Measurements from ENCODE around the gene FAM210A. TPM values are rescaled to one million over a fixed set of nuclear protein-coding genes. Genes with fewer than 3 reads are reported as not detected.
"Not testable (repeated sequence)": the region's sequence is repeated elsewhere in the genome, so short reads cannot be mapped to it uniquely, and the experiment has no call there.

Gene FAM210A
- total RNA-seq, 1 donor from 2014 or later: 15.4 TPM

DNA sequence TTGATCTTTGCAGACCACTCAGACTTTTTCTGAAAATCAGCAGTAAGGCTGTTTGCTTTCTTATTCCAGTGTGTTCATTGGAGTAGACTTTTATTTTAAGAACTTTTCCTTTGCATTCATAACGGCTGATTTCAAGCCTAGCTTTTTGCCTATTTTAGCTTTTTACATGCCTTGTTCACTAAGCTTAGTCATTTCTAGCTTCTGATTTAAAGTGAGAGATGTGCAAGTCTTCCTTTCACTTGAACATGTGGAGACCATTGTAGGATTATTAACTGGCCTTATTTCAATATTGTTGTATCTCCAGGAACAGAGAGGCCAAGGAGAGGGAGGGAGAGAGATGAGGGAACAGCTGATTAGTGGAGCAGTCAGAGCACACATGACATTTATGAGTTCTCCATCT, 32.3 kb upstream of the FAM210A start:
- TF ChIP-seq, protein P1, sequence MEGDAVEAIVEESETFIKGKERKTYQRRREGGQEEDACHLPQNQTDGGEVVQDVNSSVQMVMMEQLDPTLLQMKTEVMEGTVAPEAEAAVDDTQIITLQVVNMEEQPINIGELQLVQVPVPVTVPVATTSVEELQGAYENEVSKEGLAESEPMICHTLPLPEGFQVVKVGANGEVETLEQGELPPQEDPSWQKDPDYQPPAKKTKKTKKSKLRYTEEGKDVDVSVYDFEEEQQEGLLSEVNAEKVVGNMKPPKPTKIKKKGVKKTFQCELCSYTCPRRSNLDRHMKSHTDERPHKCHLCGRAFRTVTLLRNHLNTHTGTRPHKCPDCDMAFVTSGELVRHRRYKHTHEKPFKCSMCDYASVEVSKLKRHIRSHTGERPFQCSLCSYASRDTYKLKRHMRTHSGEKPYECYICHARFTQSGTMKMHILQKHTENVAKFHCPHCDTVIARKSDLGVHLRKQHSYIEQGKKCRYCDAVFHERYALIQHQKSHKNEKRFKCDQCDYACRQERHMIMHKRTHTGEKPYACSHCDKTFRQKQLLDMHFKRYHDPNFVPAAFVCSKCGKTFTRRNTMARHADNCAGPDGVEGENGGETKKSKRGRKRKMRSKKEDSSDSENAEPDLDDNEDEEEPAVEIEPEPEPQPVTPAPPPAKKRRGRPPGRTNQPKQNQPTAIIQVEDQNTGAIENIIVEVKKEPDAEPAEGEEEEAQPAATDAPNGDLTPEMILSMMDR (IDR thresholded peaks at IDR 0.05; ENCODE audit: unreplicated experiment): no peak
- Mint-ChIP-seq H3K27ac (ENCODE audit: unreplicated experiment) (no peak overlapping the region), H3K4me1 (ENCODE audit: unreplicated experiment) (peaks cover 3% of the 10 kb centered on the region), H3K9me3 (ENCODE audit: unreplicated experiment) (no peaks in the 10 kb centered on the region), H3K27me3 (ENCODE audit: unreplicated experiment) (peaks cover 2% of the 10 kb centered on the region), H3K36me3 (ENCODE audit: low read depth, unreplicated experiment) (peaks cover 44% of the 10 kb centered on the region), H3K4me3 (ENCODE audit: unreplicated experiment) (no peak overlapping the region)
- no peak for DNase-seq (ENCODE audit: low spot score)

DNA sequence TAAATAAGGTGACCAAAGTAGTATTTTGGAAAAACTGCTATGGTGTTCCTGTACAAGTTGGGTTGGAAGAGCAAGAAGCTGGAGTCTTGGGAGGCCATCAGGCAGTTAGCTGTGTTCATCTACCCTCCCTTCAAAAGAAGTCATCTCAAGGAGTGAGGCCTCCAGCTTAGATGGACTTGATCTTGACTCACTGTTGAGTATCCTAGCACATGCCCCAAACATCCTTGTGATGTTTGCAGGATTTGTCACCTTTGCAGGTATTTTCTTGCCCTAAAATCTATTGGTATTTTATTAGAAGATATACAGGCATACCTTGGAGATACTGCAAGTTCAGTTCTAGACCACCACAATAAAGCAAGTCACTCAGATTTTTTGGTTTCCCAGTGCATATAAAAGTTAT, 30.3 kb upstream of the FAM210A start:
- H3K4me1 Mint-ChIP-seq (ENCODE audit: unreplicated experiment): peaks cover 3% of the 10 kb centered on the region
- H3K4me3 Mint-ChIP-seq (ENCODE audit: unreplicated experiment): no peak overlapping the region
- H3K27me3 Mint-ChIP-seq (ENCODE audit: unreplicated experiment): no peaks in the 10 kb centered on the region
- H3K9me3 Mint-ChIP-seq (ENCODE audit: unreplicated experiment): no peaks in the 10 kb centered on the region
- no peak for DNase-seq (ENCODE audit: low spot score)
- peaks cover 36% of the 10 kb centered on the region for H3K36me3 Mint-ChIP-seq (ENCODE audit: low read depth, unreplicated experiment)
- TF ChIP-seq, protein P1 (IDR thresholded peaks at IDR 0.05; ENCODE audit: unreplicated experiment): no peak
- H3K27ac Mint-ChIP-seq (ENCODE audit: unreplicated experiment): no peak overlapping the region

DNA sequence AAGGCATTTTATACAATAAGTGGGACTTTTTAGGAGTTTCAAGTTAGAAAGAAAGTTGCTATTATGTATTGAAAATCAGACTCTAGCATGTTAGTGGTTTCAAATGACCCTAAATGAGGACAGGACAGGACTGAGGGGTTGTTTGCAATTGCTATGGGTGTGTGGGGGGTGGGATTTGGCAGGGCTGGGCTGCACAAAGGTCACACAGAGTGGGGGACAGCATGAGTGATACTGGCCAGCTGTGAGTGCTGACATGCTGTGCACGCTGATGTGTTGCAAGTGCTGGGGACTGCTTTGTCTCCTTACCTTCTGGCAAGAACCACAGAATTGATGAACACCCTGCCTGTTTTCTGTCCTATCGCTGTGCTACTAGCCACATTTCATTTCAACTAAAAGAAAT, 29.9 kb upstream of the FAM210A start:
- peak overlapping the region; percentile 59 for H3K4me3 Mint-ChIP-seq (ENCODE audit: unreplicated experiment)
- no peak for DNase-seq (ENCODE audit: low spot score)
- peaks cover under 1% of the 10 kb centered on the region for H3K27me3 Mint-ChIP-seq (ENCODE audit: unreplicated experiment)
- H3K27ac Mint-ChIP-seq (ENCODE audit: unreplicated experiment): no peak overlapping the region
- H3K4me1 Mint-ChIP-seq (ENCODE audit: unreplicated experiment): peaks cover 2% of the 10 kb centered on the region
- H3K36me3 Mint-ChIP-seq (ENCODE audit: low read depth, unreplicated experiment): peaks cover 40% of the 10 kb centered on the region
- no peaks in the 10 kb centered on the region for H3K9me3 Mint-ChIP-seq (ENCODE audit: unreplicated experiment)
- TF ChIP-seq, protein P1 (IDR thresholded peaks at IDR 0.05; ENCODE audit: unreplicated experiment): no peak

DNA sequence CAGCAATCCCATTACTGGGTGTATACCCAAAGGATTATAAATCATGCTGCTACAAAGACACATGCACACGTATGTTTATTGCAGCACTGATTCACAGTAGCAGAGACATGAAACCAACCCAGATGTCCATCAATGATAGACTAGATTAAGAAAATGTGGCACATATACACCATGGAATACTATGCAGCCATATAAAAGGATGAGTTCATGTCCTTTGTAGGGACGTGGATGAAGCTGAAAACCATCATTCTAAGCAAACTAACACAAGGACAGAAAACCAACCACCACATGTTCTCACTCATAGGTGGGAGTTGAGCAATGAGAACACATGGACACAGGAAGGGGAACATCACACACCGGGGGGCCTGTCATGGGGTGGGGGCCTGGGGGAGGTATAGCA, 25.2 kb upstream of the FAM210A start:
- H3K27ac Mint-ChIP-seq (ENCODE audit: unreplicated experiment); H3K4me3 Mint-ChIP-seq (ENCODE audit: unreplicated experiment); H3K9me3 Mint-ChIP-seq (ENCODE audit: unreplicated experiment); DNase-seq (ENCODE audit: low spot score); H3K4me1 Mint-ChIP-seq (ENCODE audit: unreplicated experiment); H3K27me3 Mint-ChIP-seq (ENCODE audit: unreplicated experiment): not testable (repeated sequence)
- H3K36me3 Mint-ChIP-seq (ENCODE audit: low read depth, unreplicated experiment): peaks cover 41% of the 10 kb centered on the region

DNA sequence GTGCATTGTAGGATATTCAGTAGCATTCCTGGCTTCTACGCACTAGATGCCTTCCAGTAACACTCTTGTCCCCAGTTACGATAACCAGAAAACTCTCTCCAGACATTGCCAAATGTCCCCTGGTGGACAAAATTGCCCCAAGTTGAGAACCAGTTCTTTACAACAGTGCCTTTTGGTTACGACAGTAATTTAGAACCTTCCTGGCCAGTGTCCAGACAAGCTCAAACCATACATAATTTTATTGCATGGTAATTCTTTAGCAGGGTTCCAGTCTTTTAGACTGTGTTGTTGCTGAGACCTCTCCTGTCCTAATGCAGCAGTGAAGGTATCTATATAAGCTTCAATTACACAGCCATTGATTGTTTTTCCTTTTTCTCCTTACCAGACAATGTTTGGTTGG, 20.3 kb upstream of the FAM210A start:
- Mint-ChIP-seq H3K9me3 (ENCODE audit: unreplicated experiment) (no peaks in the 10 kb centered on the region), H3K4me3 (ENCODE audit: unreplicated experiment) (no peak overlapping the region), H3K36me3 (ENCODE audit: low read depth, unreplicated experiment) (peaks cover 33% of the 10 kb centered on the region), H3K4me1 (ENCODE audit: unreplicated experiment) (no peaks in the 10 kb centered on the region), H3K27me3 (ENCODE audit: unreplicated experiment) (peaks cover 2% of the 10 kb centered on the region), H3K27ac (ENCODE audit: unreplicated experiment) (no peak overlapping the region)
- TF ChIP-seq, protein P1 (IDR thresholded peaks at IDR 0.05; ENCODE audit: unreplicated experiment): no peak
- no peak for DNase-seq (ENCODE audit: low spot score)

DNA sequence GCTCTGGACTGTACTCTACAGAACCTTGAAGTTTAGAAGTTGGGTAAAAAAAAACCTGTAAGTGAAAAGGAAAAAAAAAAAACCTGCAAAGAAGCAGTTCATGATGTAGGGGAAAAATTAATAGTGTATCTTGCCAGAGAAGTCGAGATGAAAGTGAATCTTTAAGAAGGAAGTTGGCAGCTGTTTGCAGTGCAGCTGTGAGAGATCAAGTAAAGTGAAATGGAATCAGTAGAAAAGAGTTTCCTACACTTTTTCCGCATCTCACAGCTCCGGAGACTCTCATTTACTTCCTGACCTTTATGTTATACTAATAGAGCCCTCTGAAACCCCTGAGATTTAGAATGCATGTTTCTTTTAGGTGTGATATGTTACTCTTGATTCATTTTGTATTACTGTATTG, 19.3 kb upstream of the FAM210A start:
- DNase-seq (ENCODE audit: low spot score): no peak
- Mint-ChIP-seq H3K27me3 (ENCODE audit: unreplicated experiment) (no peaks in the 10 kb centered on the region), H3K4me1 (ENCODE audit: unreplicated experiment) (no peaks in the 10 kb centered on the region), H3K9me3 (ENCODE audit: unreplicated experiment) (no peaks in the 10 kb centered on the region), H3K4me3 (ENCODE audit: unreplicated experiment) (no peak overlapping the region), H3K36me3 (ENCODE audit: low read depth, unreplicated experiment) (peaks cover 29% of the 10 kb centered on the region), H3K27ac (ENCODE audit: unreplicated experiment) (no peak overlapping the region)
- TF ChIP-seq, protein P1 (IDR thresholded peaks at IDR 0.05; ENCODE audit: unreplicated experiment): no peak
